Measurements from ENCODE around the gene OR52A5. TPM values are rescaled to one million over a fixed set of nuclear protein-coding genes. Genes with fewer than 3 reads are reported as not detected.

The OR52A5 gene
- total RNA-seq, 2 donors from 2014 or later, result not detected

GRCh38 chr11:5096011-5096410 is 42.1 kb downstream of the OR52A5 start:
- intact Hi-C loops (cut with DNase I), result no loop called here
- Histone ChIP-seq H3K4me3 (no peak overlapping the region), H3K9ac (ENCODE audit: low read depth in 2 of 2, low read length in 2 of 2) (no peak overlapping the region), H3K36me3 (no peaks in the 10 kb centered on the region), H3K27ac (no peak overlapping the region), H3K27me3 (no peaks in the 10 kb centered on the region), H3K4me1 (no peaks in the 10 kb centered on the region), H3K9me3 (no peaks in the 10 kb centered on the region)
- no peak for TF ChIP-seq CTCF (IDR thresholded peaks at IDR 0.05)
- DNase-seq, result no peak

GRCh38 chr11:5092821-5093585 is 45.2 kb downstream of the OR52A5 start:
- Histone ChIP-seq H3K9ac (ENCODE audit: low read depth in 2 of 2, low read length in 2 of 2) (no peak overlapping the region), H3K27me3 (no peaks in the 10 kb centered on the region), H3K36me3 (no peaks in the 10 kb centered on the region), H3K27ac (no peak overlapping the region), H3K4me3 (no peak overlapping the region), H3K9me3 (no peaks in the 10 kb centered on the region), H3K4me1 (no peaks in the 10 kb centered on the region)
- intact Hi-C loops (cut with DNase I), result no loop called here
- no peak for TF ChIP-seq CTCF (IDR thresholded peaks at IDR 0.05)
- no peak for DNase-seq

GRCh38 chr11:5090668-5091067 is 47.5 kb downstream of the OR52A5 start:
- Histone ChIP-seq H3K9me3 (no peaks in the 10 kb centered on the region), H3K4me3 (no peak overlapping the region), H3K27ac (no peak overlapping the region), H3K4me1 (no peaks in the 10 kb centered on the region), H3K27me3 (no peaks in the 10 kb centered on the region), H3K9ac (ENCODE audit: low read depth in 2 of 2, low read length in 2 of 2) (no peak overlapping the region), H3K36me3 (no peaks in the 10 kb centered on the region)
- intact Hi-C loops (cut with DNase I), result no loop called here
- DNase-seq, result no peak
- no peak for TF ChIP-seq CTCF (IDR thresholded peaks at IDR 0.05)

GRCh38 chr11:5088556-5088955 is 49.6 kb downstream of the OR52A5 start:
- Histone ChIP-seq H3K27ac (no peak overlapping the region), H3K36me3 (no peaks in the 10 kb centered on the region), H3K27me3 (no peaks in the 10 kb centered on the region), H3K9ac (ENCODE audit: low read depth in 2 of 2, low read length in 2 of 2) (no peak overlapping the region), H3K9me3 (no peaks in the 10 kb centered on the region), H3K4me3 (no peak overlapping the region), H3K4me1 (no peaks in the 10 kb centered on the region)
- no peak for DNase-seq
- intact Hi-C loops (cut with DNase I), result no loop called here
- no peak for TF ChIP-seq CTCF (IDR thresholded peaks at IDR 0.05)

GRCh38 chr11:5083602-5084001 is 54.6 kb downstream of the OR52A5 start:
- TF ChIP-seq CTCF (IDR thresholded peaks at IDR 0.05), result no peak
- no peak overlapping the region for H3K4me3 ChIP-seq
- no peaks in the 10 kb centered on the region for H3K36me3 ChIP-seq
- H3K4me1 ChIP-seq, result no peaks in the 10 kb centered on the region
- intact Hi-C loops (cut with DNase I), result no loop called here
- H3K9ac ChIP-seq (ENCODE audit: low read depth in 2 of 2, low read length in 2 of 2), result no peak overlapping the region
- H3K27ac ChIP-seq, result no peak overlapping the region
- no peaks in the 10 kb centered on the region for H3K27me3 ChIP-seq
- H3K9me3 ChIP-seq, result no peaks in the 10 kb centered on the region
- DNase-seq, result no peak
